ENCODE data around the gene CACNA2D2. TPM values are rescaled to one million over a fixed set of nuclear protein-coding genes. Genes with fewer than 3 reads are reported as not detected.

Gene CACNA2D2
- total and polyA plus RNA-seq, 2 donors from 2014 or later: 3.6 to 6.0 TPM

- H3K27me3 ChIP-seq (ENCODE audit: control insufficient read depth, insufficient read depth, low read length): no peaks in the 10 kb centered on the region
- no peaks in the 10 kb centered on the region for H3K36me3 ChIP-seq (ENCODE audit: control insufficient read depth in 2 of 3, insufficient read depth in 3 of 3, low read length in 3 of 3)
- no peak for TF ChIP-seq CTCF (IDR thresholded peaks at IDR 0.05; ENCODE audit: borderline replicate concordance, extremely low read depth, insufficient read depth)
- H3K4me3 ChIP-seq (ENCODE audit: low read length in 3 of 3): no peak overlapping the region
- FAIRE-seq (no peak), DNase-seq (peak in 1 of 5 donors; percentile 68)
- no peak overlapping the region for H3K27ac ChIP-seq (ENCODE audit: low read depth in 2 of 2, low read length in 2 of 2)
- peaks cover 0 to 5% (median 0%) of the 10 kb centered on the region in 3 donors for H3K4me1 ChIP-seq (ENCODE audit: control insufficient read depth in 2 of 3, insufficient read depth in 2 of 3, low read depth in 1 of 3, low read length in 3 of 3)
- no peak overlapping the region for H3K9ac ChIP-seq (ENCODE audit: low read length in 3 of 3)
- H3K9me3 ChIP-seq (ENCODE audit: control insufficient read depth in 2 of 3, insufficient read depth in 1 of 3, low read length in 3 of 3): no peaks in the 10 kb centered on the region
- intact Hi-C loops (cut with DNase I): no loop called here
These were observed 128.8 kb downstream of the CACNA2D2 start for GRCh38 chr3:50374363-50375257.

GRCh38 chr3:50373146-50374051 is 130.0 kb downstream of the CACNA2D2 start:
- Histone ChIP-seq H3K4me3 (ENCODE audit: low read length in 3 of 3) (no peak overlapping the region), H3K27ac (ENCODE audit: low read depth in 2 of 2, low read length in 2 of 2) (no peak overlapping the region), H3K36me3 (ENCODE audit: control insufficient read depth in 2 of 3, insufficient read depth in 3 of 3, low read length in 3 of 3) (no peaks in the 10 kb centered on the region), H3K4me1 (ENCODE audit: control insufficient read depth in 2 of 3, insufficient read depth in 2 of 3, low read depth in 1 of 3, low read length in 3 of 3) (peaks cover 0 to under 1% (median 0%) of the 10 kb centered on the region in 3 donors), H3K9ac (ENCODE audit: low read length in 3 of 3) (no peak overlapping the region), H3K9me3 (ENCODE audit: control insufficient read depth in 2 of 3, insufficient read depth in 1 of 3, low read length in 3 of 3) (no peaks in the 10 kb centered on the region), H3K27me3 (ENCODE audit: control insufficient read depth, insufficient read depth, low read length) (no peaks in the 10 kb centered on the region)
- TF ChIP-seq CTCF (IDR thresholded peaks at IDR 0.05; ENCODE audit: borderline replicate concordance, extremely low read depth, insufficient read depth): no peak
- intact Hi-C loops (cut with DNase I): no loop called here
- peak in 4 of 5 donors; percentile 46 to 80 (median 64) for DNase-seq
- no peak for FAIRE-seq

- Histone ChIP-seq H3K36me3 (ENCODE audit: control insufficient read depth in 2 of 3, insufficient read depth in 3 of 3, low read length in 3 of 3) (no peaks in the 10 kb centered on the region), H3K27me3 (ENCODE audit: control insufficient read depth, insufficient read depth, low read length) (no peaks in the 10 kb centered on the region), H3K4me1 (ENCODE audit: control insufficient read depth in 2 of 3, insufficient read depth in 2 of 3, low read depth in 1 of 3, low read length in 3 of 3) (no peaks in the 10 kb centered on the region), H3K4me3 (ENCODE audit: low read length in 3 of 3) (no peak overlapping the region), H3K9ac (ENCODE audit: low read length in 3 of 3) (no peak overlapping the region), H3K9me3 (ENCODE audit: control insufficient read depth in 2 of 3, insufficient read depth in 1 of 3, low read length in 3 of 3) (no peaks in the 10 kb centered on the region), H3K27ac (ENCODE audit: low read depth in 2 of 2, low read length in 2 of 2) (no peak overlapping the region)
- DNase-seq (peak in 4 of 5 donors; percentile 39 to 78 (median 61)), FAIRE-seq (no peak)
- TF ChIP-seq CTCF (IDR thresholded peaks at IDR 0.05; ENCODE audit: borderline replicate concordance, extremely low read depth, insufficient read depth): no peak
- intact Hi-C loops (cut with DNase I): no loop called here
These were observed 131.1 kb downstream of the CACNA2D2 start for GRCh38 chr3:50372349-50372748.

Measured in kidney (tissue), 14 donors.